IMR-90 (cell line): ENCODE results near the gene IARS2. TPM values are rescaled to one million over a fixed set of nuclear protein-coding genes. Genes with fewer than 3 reads are reported as not detected.

Experiments
- ATAC-seq: fragments of 200-7000 bp; cut with Tn5 transposase; 2 replicates; pipeline ENCODE4 v1.9.1; 2020; ENCODE audit warnings: low read depth, mild to moderate bottlenecking, moderate library complexity
- BruUV-seq: library from RNA; stranded (reverse); fragments of 400-500 nt; replicated peaks from 2 replicates; lab custom pipeline; 2021; lab: Mats Ljungman, UMichigan
- CTCF ChIA-PET: fragments of 300-600 bp; formaldehyde crosslinking; extraction: SDS; loops from one replicate; lab custom pipeline; 2021; ENCODE audit warnings: antibody characterized with exemption; lab: Yijun Ruan, JAX
- POLR2A ChIA-PET: fragments of 300-600 bp; sonication (Branson Sonifier 250); formaldehyde crosslinking; loops from one replicate; lab custom pipeline; 2022; ENCODE audit warnings: antibody characterized with exemption; ENCODE audit not compliant: unreplicated experiment; lab: Charles Lee
- DNase-seq: peaks from one replicate; pipeline ENCODE4 v3.0.0; 2013
- H2AFZ ChIP-seq: replicated peaks from 2 replicates; pipeline ENCODE3; 2013; ENCODE audit warnings: low read length, mild to moderate bottlenecking; ENCODE audit not compliant: poor library complexity
- H2AK5ac ChIP-seq: 2 replicates; pipeline ENCODE4 v1.6.1; 2013; ENCODE audit warnings: low read depth, low read length, inconsistent platforms
- H2AK9ac ChIP-seq: replicated peaks from 2 replicates; pipeline ENCODE3; 2013; ENCODE audit warnings: mild to moderate bottlenecking, low read depth, low read length, moderate library complexity; ENCODE audit not compliant: poor library complexity
- H2BK120ac ChIP-seq: 2 replicates; pipeline ENCODE4 v1.6.1; 2013; ENCODE audit warnings: low read depth, low read length, inconsistent platforms
- H2BK15ac ChIP-seq: 3 replicates; pipeline ENCODE4 v1.6.1; 2013; ENCODE audit warnings: low read depth, low read length, inconsistent platforms
- H2BK20ac ChIP-seq: 2 replicates; pipeline ENCODE4 v1.6.1; 2013; ENCODE audit warnings: low read depth, mild to moderate bottlenecking, inconsistent platforms, low read length, moderate library complexity
- H2BK5ac ChIP-seq: 2 replicates; pipeline ENCODE4 v1.6.1; 2013; ENCODE audit warnings: mild to moderate bottlenecking, low read depth, low read length, inconsistent platforms; ENCODE audit not compliant: poor library complexity, severe bottlenecking
- H3K14ac ChIP-seq: replicated peaks from 2 replicates; pipeline ENCODE4 v1.6.1; 2013; ENCODE audit warnings: low read depth, low read length, inconsistent platforms
- H3K18ac ChIP-seq: 2 replicates; pipeline ENCODE4 v1.6.1; 2013; ENCODE audit warnings: low read depth, low read length, control low read depth
- H3K23ac ChIP-seq: 2 replicates; pipeline ENCODE4 v1.6.1; 2013; ENCODE audit warnings: low read depth, low read length, inconsistent platforms
- H3K27ac ChIP-seq: 2 replicates; pipeline ENCODE4 v1.5.1; 2013; ENCODE audit warnings: mild to moderate bottlenecking, control low read depth, low read length; ENCODE audit not compliant: insufficient read depth
- H3K27me3 ChIP-seq: 2 replicates; pipeline ENCODE4 v1.6.1; 2013; ENCODE audit warnings: low read length; ENCODE audit not compliant: control insufficient read depth, insufficient read depth
- H3K36me3 ChIP-seq: 2 replicates; pipeline ENCODE4 v1.6.1; 2013; ENCODE audit warnings: low read length, mixed read lengths; ENCODE audit not compliant: control insufficient read depth, insufficient read depth
- H3K4ac ChIP-seq: 2 replicates; pipeline ENCODE4 v1.6.1; 2013; ENCODE audit warnings: low read depth, low read length, inconsistent platforms
- H3K4me1 ChIP-seq: 2 replicates; pipeline ENCODE4 v1.6.1; 2013; ENCODE audit warnings: low read length, mixed read lengths; ENCODE audit not compliant: control insufficient read depth, insufficient read depth
- H3K4me2 ChIP-seq: 2 replicates; pipeline ENCODE4 v1.6.1; 2013; ENCODE audit warnings: low read depth, mild to moderate bottlenecking, control low read depth, low read length, moderate library complexity
- H3K4me3 ChIP-seq: 2 replicates; pipeline ENCODE4 v1.5.1; 2013; ENCODE audit warnings: low read depth, mild to moderate bottlenecking, control low read depth, low read length, moderate library complexity; ENCODE audit not compliant: insufficient read depth
- H3K56ac ChIP-seq: 2 replicates; pipeline ENCODE4 v1.6.1; 2013; ENCODE audit warnings: low read length, inconsistent platforms; ENCODE audit not compliant: insufficient read depth; ENCODE audit errors: extremely low read depth
- H3K79me1 ChIP-seq, 2 experiments: 2 replicates each; pipeline ENCODE4 v1.6.1; 2013; ENCODE audit warnings: low read length in 2 of 2, inconsistent platforms in 1 of 2, low read depth in 1 of 2
- H3K9ac ChIP-seq: 2 replicates; pipeline ENCODE4 v1.6.1; 2013; ENCODE audit warnings: low read depth, low read length, control low read depth
- H3K9me1 ChIP-seq: 2 replicates; pipeline ENCODE4 v1.6.1; 2013; ENCODE audit warnings: low read length, inconsistent platforms; ENCODE audit not compliant: insufficient read depth
- H3K9me3 ChIP-seq: 2 replicates; pipeline ENCODE4 v1.6.1; 2013; ENCODE audit warnings: low read length; ENCODE audit not compliant: control insufficient read depth, insufficient read depth
- H4K20me1 ChIP-seq: 2 replicates; pipeline ENCODE4 v1.6.1; 2013; ENCODE audit warnings: low read length, inconsistent platforms; ENCODE audit not compliant: insufficient read depth
- H4K5ac ChIP-seq: 2 replicates; pipeline ENCODE4 v1.6.1; 2013; ENCODE audit warnings: mild to moderate bottlenecking, low read depth, low read length, control low read depth
- H4K8ac ChIP-seq, 2 experiments: 2 replicates each; pipeline ENCODE4 v1.6.1; 2013; ENCODE audit warnings: low read depth in 2 of 2, low read length in 2 of 2, control low read depth in 1 of 2, inconsistent platforms in 1 of 2
- H4K91ac ChIP-seq: 2 replicates; pipeline ENCODE4 v1.6.1; 2013; ENCODE audit warnings: low read depth, low read length, inconsistent platforms; ENCODE audit not compliant: insufficient read depth
- CEBPB ChIP-seq: IDR thresholded peaks from 2 replicates; pipeline ENCODE4 v1.6.1; 2012; ENCODE audit warnings: low read depth, low read length, improper control_type of control experiment
- CTCF ChIP-seq: conservative IDR thresholded peaks from 2 replicates; pipeline ENCODE4 v1.5.1; 2012; ENCODE audit warnings: mild to moderate bottlenecking, low read depth, low read length, improper control_type of control experiment
- MAZ ChIP-seq: IDR thresholded peaks from 2 replicates; pipeline ENCODE4 v1.6.1; 2012; ENCODE audit warnings: low read depth, mild to moderate bottlenecking, low read length, improper control_type of control experiment, moderate library complexity, borderline replicate concordance
- RAD21 ChIP-seq: IDR thresholded peaks from 2 replicates; pipeline ENCODE4 v1.6.1; 2012; ENCODE audit warnings: low read length, improper control_type of control experiment
- RCOR1 ChIP-seq: IDR thresholded peaks from 2 replicates; pipeline ENCODE4 v1.6.1; 2012; ENCODE audit warnings: mild to moderate bottlenecking, low read length, improper control_type of control experiment; ENCODE audit not compliant: insufficient replicate concordance
- WGBS, 2 experiments: methylation state at CpG; one replicate each; pipeline versions ENCODE4 v1.1.5 to v1.1.7; 2013; ENCODE audit warnings: missing lambda C conversion rate in 2 of 2; ENCODE audit not compliant: insufficient read length in 1 of 2; ENCODE audit errors: extremely low coverage in 2 of 2; 5-methylcytosine and 5-hydroxymethylcytosine counted together
- dilution Hi-C: fragments of 300-500 bp; cut with HindIII; formaldehyde crosslinking; loops from one replicate; pipeline ENCODE4 v1.14.3; 2018; ENCODE audit warnings: low sequenced_read_pairs; ENCODE audit not compliant: unreplicated experiment
- in situ Hi-C: fragments of 300-500 bp; cut with MboI; formaldehyde crosslinking; loops from 3 replicates; pipeline ENCODE4 v1.14.3; 2019; ENCODE audit warnings: low sequenced_read_pairs, inconsistent platforms, mixed read lengths
- intact Hi-C: fragments of 100-400 bp; cut with micrococcal nuclease; formaldehyde crosslinking; loops from 2 replicates; pipeline ENCODE4 v1.10.0; 2022
- polyA plus RNA-seq, 3 experiments: library from polyadenylated mRNA; depleted of rRNA; stranded (reverse); fragments of >200 nt; gene quantifications; 2 replicates each; pipeline ENCODE4 v1.2.3, GENCODE V29; 2012; ENCODE audit warnings: low replicate concordance in 1 of 3
- total RNA-seq: library from RNA; depleted of rRNA; stranded (reverse); fragments of >200 nt; gene quantifications from 2 replicates; pipeline ENCODE4 v1.2.3, GENCODE V29; 2012

The IARS2 gene
- total and polyA plus RNA-seq, 2 of the 4 experiments (the other 2 are of a cell fraction): 34.8 to 77.4 TPM

- Histone ChIP-seq H3K36me3 (peaks cover 6% of the 10 kb centered on the region; the same call in 1 of the 2 replicates), H2BK20ac (no peak overlapping the region), H3K4ac (no peak overlapping the region), H3K14ac (no peak overlapping the region), H3K27me3 (no peaks in the 10 kb centered on the region), H3K4me1 (no peaks in the 10 kb centered on the region), H2AK5ac (no peak overlapping the region), H4K20me1 (no peaks in the 10 kb centered on the region), H3K56ac (no peak overlapping the region), H3K79me1 (no peaks in the 10 kb centered on the region), H4K5ac (no peak overlapping the region), H3K27ac (no peak overlapping the region), H3K9me1 (no peaks in the 10 kb centered on the region), H3K9ac (no peak overlapping the region), H3K23ac (no peak overlapping the region), H4K91ac (no peak overlapping the region), H2AFZ (no peak overlapping the region), H2BK5ac (no peak overlapping the region), H3K4me3 (no peak overlapping the region), H2BK120ac (no peak overlapping the region), H2BK15ac (no peak overlapping the region), H3K4me2 (no peak overlapping the region), H3K18ac (no peak overlapping the region), H3K9me3 (no peaks in the 10 kb centered on the region), H2AK9ac (no peak overlapping the region), H4K8ac (no peak overlapping the region)
- intact Hi-C loops (no loop called here), in situ Hi-C loops (no loop called here), dilution Hi-C loops (no loop called here)
- no CpG with 5 or more reads among the region's 1 CpG for WGBS, 2 experiments
- CTCF ChIA-PET: no interaction called here
- ATAC-seq (no peak), DNase-seq (no peak)
- POLR2A ChIA-PET: no interaction called here
- TF ChIP-seq RCOR1 (no peak), RAD21 (no peak), CTCF (no peak), MAZ (no peak), CEBPB (no peak)
- BruUV-seq: no TSS peak
Observed at GRCh38 chr1:220056374-220056773, 37.6 kb upstream of the IARS2 start.
